T-helper 2 cell (primary cell): Measurements from ENCODE around the gene UBTF.

Source experiments
- DNase-seq, 5 experiments: peaks; one replicate each; pipeline versions ENCODE4 v3.0.0 to v3.0.0-alpha.2; 2012 to 2022

Gene UBTF

GRCh38 chr17:44193326-44194084, 26.0 kb downstream of the UBTF start:
- DNase-seq = no peak

DNA sequence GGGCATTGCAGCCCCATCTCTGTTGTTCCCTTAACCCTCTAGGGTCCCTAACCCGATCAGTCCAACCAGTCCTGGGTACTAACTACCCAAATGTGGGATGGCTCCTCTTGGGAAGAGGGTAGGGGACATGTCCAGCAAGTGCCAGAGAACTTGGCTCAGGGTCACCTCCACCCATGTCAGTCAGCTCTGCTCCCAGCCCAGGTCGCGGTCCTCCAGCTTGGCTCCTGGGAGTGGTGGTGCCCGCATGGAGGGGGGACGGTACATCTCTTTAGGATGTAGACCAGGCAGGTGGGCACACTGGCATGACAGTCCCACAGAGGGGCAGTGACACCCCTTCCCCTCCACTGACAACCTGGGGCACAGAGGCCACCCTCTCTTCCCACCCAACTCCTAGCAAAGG, 26.7 kb downstream of the UBTF start:
- DNase-seq = no peak

DNA sequence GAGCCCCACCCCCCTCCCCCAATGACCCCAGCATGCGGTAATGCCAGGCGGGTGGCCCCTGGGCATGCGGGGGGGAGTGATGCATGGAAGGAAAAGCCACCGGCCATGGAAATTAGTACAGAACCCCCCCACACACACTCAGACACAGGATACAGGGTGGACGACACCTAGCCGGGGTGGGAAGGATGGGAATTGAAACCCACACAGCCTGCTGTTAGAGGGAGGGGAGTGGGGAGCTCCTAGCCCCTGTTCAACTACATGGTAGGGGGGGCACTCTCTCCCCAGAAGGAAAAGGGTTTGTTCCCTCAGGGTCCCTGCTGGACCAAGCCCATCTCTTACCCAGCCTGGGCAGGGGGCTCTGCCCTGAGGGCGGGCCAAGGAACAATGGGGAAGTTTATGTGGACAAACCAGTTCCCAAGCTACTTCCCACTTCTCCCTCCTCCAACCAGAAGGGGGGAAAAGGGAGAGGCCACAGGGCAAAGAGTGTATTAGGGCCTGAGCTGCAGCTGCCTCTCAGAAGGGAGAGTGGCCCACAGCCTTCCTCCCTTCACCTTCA, 27.5 kb downstream of the UBTF start:
- no peak for DNase-seq

GRCh38 chr17:44191369-44191768, 28.1 kb downstream of the UBTF start:
- DNase-seq = no peak

- DNase-seq = no peak
Observed at GRCh38 chr17:44190481-44190880, 29.0 kb downstream of the UBTF start.

GRCh38 chr17:44188576-44189403, 30.7 kb downstream of the UBTF start:
- no peak for DNase-seq

DNA sequence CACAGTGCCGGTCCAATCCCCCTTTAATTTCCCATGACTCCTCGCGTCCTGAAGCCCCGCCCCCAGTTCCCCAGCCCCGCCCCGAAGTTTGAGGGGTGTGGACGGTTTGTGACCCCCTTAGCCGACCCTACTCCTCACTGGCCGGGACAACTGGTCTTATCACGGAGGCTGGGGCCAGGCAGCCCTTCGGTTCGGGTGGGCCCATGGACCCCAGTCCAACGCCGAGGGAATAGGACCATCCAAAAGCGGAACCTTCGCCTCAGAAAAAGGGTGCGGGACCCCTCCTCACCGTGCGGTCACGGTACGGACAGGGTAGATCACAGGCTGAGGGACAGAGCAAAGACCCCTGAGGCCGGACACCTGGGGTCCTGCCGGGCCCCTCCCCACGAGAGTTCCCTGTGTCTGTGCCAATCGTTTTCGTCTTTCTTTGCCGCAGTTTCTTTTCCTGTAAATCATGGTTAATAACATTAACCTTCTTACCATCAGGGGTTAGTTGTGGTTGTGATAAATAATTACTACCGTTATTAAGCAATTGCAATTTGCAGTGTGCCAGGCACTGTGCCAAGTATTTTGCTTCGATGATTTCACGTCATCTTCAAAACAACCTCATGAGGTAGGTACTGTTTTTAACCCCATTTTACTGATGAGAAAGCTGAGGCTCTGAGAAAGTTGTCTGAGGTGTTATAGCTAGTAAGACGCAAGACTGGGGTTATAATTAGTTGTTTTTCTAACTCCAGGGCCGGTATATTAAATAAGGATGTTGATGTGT, 32.2 kb downstream of the UBTF start:
- peak in 3 of 5 experiments; percentile 22 to 61 (median 50) for DNase-seq

- DNase-seq = peak; percentile 99 to 100 (median 99)
Observed at GRCh38 chr17:44186307-44187130, 33.0 kb downstream of the UBTF start, which contains the start of gene TMUB2. Gene TMUB2 (plus strand): TSS chr17:44186972. CDS start chr17:44187709, 737 bp downstream.

GRCh38 chr17:44184212-44184810, 35.2 kb downstream of the UBTF start:
- DNase-seq = no peak

GRCh38 chr17:44183024-44183423, 36.5 kb downstream of the UBTF start:
- DNase-seq = no peak

DNA sequence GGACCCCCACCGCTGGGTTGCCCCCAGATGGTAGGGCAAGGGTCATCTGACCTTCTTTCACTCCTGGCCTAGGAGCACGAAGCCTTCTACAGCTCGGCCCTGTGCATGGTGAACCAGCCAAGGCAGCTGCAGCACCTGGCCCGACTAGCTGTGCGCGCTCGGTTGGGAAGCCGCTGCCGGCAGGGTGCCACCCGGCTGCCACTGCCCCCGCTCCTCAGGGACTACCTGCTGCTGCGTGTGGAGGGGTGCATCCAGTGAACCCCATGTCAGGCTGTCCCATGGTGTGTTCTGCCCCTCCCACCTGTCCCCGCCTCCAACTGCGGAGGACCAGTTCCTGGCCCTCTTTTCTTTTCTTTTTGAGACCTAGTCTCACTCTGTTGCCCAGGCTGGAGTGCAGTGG, 41.3 kb downstream of the UBTF start:
- DNase-seq = no peak

DNA sequence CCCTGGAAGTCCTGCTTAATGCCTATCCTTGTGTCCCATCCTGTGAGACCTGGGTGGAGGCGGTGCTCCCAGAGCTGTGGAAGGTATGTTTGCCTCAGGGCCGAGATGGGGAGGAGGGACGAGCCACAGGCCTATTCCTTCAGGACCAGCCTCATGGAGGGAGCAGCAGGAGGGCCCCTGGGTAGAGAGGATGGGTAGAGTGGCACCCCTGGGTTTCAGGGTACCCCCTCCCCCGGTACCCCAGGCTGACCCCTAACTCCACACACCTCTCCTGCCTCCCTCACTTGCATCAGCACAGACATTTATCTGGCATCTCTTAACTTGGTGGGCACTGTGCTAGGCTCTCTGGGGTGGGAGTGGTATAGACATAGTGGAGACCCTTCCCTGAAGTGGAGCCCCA, 41.8 kb downstream of the UBTF start:
- no peak for DNase-seq

DNA sequence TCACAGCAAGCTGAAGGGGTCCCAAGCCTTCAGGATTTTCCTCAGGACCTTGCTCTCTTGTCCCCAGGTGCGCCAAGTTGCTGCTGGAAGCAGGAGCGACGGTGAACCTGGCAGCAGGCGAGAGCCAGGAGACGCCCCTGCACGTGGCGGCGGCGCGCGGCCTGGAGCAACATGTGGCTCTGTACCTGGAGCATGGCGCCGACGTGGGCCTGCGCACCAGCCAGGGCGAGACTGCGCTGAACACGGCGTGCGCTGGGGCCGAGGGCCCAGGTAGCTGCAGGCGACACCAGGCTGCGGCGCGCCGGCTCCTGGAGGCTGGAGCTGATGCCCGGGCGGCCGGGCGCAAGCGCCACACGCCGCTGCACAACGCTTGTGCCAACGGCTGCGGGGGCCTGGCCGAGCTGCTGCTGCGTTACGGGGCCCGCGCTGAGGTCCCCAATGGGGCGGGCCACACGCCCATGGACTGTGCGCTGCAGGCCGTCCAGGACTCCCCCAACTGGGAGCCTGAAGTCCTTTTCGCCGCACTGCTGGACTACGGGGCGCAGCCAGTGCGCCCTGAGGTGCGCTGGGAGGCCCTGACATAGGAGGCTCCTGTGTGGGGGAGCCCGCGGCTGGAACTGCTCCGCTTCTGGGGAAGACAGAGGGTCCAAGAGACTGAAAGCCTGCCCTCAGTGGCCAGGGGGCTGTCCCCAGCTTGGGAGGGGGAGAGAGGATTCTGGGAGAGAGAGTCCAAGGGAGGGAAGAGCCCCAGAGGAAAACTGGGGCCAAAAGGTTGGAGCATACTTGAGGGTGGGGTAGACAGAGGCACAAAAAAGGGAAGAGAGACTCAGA, 42.6 kb downstream of the UBTF start:
- no peak for DNase-seq

DNA sequence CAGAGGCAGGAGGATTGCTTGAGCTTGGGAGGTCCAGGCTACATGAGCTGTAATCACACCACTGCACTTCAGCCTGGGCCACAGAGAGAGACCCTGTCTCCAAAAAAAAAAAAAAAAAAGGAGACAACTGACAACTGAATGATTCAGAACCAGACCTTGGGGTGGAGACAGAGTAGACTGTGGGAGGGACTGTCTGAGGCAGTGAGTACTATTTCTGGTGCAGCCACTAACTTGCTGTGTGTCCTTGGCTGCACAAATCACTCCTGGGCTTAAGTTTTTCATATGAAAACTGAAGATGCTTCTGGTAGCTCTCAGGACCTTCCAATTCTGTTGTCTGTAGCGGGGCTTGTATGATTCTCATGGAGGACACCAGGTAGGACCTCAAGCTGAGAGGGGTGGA, 43.2 kb downstream of the UBTF start:
- DNase-seq = no peak

DNA sequence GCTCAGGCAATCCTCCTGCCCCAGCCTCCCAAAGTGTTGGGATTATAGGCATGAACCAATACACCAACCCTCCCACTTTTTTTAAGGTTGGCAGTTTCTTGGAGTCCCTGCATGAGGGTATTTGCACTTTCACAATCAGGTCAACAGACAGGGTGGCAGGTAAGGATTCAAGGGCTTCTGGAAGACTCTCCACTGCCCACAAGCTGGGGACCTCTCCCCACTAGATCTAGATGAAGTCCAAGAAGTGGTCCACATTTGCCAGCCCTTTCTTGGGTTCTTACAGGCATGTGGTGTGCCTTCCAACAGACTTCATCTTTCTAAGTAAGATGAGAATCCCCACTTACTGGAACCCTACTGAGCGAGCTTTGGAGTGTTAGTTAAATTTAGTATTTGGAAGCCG, 45.0 kb downstream of the UBTF start:
- no peak for DNase-seq

DNA sequence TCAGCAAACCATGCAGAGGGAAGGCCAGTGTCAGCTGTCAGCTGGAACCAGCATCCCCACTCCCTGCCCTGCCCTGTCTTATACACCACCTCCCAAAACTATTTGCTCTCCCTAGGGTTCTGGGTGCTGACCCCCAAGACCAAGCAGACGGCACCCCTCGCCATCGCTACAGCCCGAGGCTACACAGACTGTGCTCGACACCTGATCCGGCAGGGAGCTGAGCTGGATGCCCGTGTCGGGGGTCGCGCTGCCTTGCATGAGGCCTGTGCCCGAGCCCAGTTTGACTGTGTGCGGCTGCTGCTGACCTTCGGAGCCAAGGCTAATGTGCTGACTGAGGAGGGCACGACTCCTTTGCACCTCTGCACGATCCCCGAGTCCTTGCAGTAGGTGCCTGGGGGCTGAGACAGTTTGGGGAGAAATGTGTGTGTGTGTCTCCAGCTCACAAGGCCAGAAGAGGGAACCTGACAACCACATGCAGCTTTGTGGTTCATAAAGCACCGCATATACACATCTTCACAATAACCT, 47.5 kb downstream of the UBTF start:
- DNase-seq = no peak

GRCh38 chr17:44170499-44171201, 48.8 kb downstream of the UBTF start, which contains the start of gene ASB16:
Gene ASB16 (plus strand): TSS chr17:44170704. CDS start chr17:44170790, 86 bp downstream.
- no peak for DNase-seq

DNA sequence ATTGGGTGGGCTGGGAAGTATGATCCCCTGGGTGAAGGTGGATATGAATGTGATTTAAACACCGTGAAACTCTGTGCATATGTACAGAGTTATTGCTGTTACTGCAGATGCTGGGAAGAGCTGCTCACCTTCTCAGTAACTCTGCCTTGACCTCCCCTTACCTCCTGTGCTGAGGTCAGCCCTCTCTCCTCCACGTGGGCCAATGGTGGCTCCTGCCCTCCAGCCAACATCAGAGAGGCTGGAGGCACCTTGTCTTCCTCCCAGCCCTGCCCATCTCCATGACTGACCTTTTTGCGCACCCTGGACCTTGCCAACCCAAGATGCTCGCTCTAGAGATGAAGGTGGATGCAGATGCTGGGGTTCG, 49.4 kb downstream of the UBTF start:
- no peak for DNase-seq

DNA sequence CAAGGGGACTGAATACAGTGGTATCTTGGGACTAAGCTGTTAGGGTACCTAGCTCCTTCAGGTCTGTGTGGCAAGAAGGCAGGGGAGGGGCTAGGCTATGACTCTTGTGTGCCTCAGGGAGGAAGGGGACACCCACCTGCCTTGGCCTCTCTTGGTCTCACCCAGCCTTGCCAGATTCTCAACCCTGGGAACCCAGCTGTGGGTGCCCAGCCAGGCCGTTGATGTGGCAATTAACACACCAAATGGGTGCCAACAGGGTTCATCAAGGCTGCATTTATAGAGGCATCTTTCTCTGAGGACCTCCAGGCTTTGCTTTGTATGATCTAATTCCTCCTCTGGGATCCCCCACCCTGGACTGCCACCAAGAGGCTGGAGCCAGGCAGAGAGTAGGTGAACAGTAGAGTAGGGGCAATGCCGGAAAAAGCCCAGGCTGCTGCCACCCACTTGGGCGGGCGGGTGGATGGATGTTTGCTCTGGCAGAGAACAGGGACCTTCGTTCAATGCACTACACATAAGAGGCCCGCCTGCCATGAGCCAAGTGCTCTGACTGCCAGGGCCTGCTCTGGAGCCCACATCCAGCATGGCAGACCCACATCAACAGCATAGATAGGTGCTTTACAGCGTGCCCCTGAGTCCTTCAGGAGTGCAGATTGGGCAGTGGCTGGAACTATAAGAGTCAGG, 52.2 kb downstream of the UBTF start:
- DNase-seq = no peak
